GM19452 (cell line): ENCODE results near the gene MARS1.
"Not testable (repeated sequence)": the region's sequence is repeated elsewhere in the genome, so short reads cannot be mapped to it uniquely, and the experiment has no call there.

Experiments
- ATAC-seq: cut with Tn5 transposase; IDR thresholded peaks from one replicate; pipeline ENCODE4 v1.9.1; 2021; ENCODE audit not compliant: unreplicated experiment

The MARS1 gene

DNA sequence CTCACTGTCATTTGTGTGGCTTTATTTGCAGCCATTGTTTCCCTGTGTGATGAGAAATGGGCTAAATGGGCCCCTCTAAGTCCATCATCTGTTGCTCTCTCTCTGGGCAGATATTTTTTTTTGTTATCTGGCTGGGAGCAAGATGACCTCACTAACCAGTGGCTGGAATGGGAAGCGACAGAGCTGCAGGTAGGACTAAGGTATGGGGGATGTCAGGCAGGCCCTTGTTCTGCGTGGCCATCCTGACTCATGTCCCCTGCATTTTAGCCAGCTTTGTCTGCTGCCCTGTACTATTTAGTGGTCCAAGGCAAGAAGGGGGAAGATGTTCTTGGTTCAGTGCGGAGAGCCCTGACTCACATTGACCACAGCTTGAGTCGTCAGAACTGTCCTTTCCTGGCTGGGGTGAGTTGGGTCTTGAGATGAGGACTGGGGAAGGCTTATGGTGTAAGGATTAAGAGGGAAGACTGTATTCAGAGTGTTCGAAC is 1.3 kb downstream of the MARS1 start:
- no peak for ATAC-seq

DNA sequence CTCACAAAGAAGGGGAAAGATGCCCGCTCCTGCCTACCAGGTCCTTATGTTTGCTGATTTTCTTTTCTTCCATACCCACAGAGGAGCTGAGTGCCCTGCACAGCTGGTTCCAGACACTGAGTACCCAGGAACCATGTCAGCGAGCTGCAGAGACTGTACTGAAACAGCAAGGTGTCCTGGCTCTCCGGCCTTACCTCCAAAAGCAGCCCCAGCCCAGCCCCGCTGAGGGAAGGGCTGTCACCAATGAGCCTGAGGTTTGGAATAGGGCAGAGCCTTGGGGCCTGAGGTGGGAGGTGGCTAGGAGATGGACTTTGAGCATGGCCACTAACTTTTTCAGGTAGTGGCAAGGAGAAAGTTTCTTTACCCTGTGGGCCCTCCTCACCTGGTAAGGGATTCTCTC is 2.3 kb downstream of the MARS1 start:
- no peak for ATAC-seq

DNA sequence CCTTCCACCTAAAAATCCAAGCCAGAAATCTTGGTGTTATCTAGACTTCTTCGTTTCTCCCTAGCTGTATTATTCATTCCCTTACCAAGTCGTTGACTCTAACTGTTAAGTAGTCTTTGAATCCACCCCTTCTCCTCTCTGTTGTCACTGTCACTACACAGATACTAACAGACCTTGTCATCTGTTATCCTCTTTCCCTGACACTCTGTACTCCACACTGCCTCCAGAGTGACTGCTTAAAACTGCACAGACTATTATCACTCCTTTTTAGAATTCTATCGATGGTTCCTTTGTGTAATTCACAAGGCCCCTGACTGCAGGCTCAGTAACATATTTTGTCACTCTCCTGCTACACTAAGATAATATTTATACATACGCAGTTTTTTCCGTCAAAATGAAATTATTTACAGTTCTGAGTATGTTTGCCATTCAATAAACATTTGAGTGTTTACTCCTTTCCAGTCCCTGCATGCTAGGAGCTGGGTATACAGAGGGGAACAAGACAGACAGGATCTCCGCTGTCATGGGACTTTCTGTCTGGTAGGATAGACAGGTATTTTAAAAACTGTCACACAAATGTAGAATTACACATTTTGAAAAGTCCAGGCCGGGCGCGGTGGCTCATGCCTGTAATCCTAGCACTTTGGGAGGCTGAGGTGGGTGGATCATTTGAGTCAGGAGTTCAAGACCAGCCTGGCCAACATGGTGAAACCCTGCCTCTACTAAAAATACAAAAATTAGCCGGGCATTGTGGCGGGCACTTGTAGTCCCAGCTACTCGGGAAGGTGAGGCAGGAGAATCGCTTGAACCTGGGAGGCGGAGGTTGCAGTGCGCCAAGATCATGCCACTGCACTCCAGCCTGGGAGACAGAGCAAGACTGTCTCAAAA is 3.8 kb downstream of the MARS1 start:
- ATAC-seq = no peak

DNA sequence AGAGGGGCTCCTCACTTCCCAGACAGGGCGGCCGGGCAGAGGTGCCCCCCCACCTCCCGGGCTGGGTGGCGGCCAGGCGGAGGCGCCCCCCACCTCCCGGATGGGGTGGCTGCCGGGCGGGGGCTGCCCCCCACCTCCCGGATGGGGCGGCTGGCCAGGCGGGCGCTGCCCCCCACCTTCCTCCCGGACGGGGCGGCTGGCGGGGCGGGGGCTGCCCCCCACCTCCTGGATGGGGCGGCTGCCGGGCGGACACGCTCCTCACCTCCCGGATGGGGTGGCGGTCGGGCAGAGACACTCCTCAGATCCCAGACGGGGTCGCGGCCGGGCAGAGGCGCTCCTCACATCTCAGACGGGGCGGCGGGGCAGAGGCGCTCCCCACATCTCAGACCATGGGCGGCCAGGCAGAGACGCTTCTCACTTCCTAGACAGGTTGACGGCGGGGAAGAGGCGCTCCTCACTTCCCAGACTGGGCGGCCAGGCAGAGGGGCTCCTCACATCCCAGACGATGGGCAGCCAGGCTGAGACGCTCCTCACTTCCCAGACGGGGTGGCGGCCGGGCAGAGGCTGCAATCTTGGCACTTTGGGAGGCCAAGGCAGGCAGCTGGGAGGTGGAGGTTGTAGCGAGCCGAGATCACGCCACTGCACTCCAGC is 7.3 kb downstream of the MARS1 start:
- not testable (repeated sequence) for ATAC-seq

GRCh38 chr12:57496822-57497221 is 9.0 kb downstream of the MARS1 start:
- no peak for ATAC-seq

- ATAC-seq = no peak
Measured at GRCh38 chr12:57497223-57498131, 9.6 kb downstream of the MARS1 start.

DNA sequence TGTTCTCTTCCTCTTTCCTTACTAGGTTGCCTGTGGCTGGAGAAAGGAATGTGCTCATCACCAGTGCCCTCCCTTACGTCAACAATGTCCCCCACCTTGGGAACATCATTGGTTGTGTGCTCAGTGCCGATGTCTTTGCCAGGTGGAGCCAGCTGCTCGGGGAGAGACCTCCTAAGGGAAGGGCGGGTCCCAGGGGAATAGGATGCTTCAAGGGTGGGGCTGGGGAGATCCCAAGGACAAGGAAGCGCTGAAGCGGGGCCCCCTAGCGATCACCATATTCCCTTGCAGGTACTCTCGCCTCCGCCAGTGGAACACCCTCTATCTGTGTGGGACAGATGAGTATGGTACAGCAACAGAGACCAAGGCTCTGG is 10.2 kb downstream of the MARS1 start:
- no peak for ATAC-seq

GRCh38 chr12:57498571-57498970 is 10.7 kb downstream of the MARS1 start:
- ATAC-seq = no peak

- ATAC-seq = no peak
Measured at GRCh38 chr12:57500213-57500612, 12.3 kb downstream of the MARS1 start.

- not testable (repeated sequence) for ATAC-seq
Measured at GRCh38 chr12:57502311-57502969, 14.6 kb downstream of the MARS1 start.

DNA sequence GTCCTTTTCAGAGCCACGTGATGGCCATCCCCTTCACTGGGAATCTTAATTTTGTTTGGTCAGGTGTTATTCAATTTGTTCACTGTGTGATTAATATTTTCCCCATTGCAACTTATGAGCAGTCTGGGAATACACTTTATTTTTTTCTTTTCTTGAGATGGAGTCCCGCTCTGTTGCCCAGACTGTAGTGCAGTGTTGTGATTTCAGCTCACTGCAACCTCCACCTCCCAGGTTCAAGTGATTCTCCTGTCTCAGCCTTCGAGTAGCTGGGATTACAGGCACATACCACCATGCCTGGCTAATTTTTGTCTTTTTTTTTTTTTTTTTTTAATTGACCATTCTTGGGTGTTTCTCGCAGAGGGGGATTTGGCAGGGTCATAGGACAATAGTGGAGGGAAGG is 18.7 kb downstream of the MARS1 start:
- not testable (repeated sequence) for ATAC-seq

DNA sequence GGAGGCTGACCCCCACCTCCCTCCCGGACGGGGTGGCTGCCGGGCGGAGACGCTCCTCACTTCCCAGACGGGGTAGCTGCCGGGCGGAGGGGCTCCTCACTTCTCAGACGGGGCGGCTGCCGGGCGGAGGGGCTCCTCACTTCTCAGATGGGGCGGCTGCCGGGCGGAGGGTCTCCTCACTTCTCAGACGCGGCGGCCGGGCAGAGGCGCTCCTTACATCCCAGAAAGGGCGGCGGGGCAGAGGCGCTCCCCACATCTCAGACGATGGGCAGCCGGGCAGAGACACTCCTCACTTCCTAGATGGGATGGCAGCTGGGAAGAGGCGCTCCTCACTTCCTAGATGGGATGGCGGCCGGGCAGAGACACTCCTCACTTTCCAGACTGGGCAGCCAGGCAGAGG is 19.9 kb downstream of the MARS1 start:
- not testable (repeated sequence) for ATAC-seq

GRCh38 chr12:57511161-57511560 is 23.3 kb downstream of the MARS1 start:
- no peak for ATAC-seq

- ATAC-seq = no peak
Measured at GRCh38 chr12:57511588-57512325, 23.9 kb downstream of the MARS1 start.

GRCh38 chr12:57512665-57513064 is 24.8 kb downstream of the MARS1 start:
- no peak for ATAC-seq

DNA sequence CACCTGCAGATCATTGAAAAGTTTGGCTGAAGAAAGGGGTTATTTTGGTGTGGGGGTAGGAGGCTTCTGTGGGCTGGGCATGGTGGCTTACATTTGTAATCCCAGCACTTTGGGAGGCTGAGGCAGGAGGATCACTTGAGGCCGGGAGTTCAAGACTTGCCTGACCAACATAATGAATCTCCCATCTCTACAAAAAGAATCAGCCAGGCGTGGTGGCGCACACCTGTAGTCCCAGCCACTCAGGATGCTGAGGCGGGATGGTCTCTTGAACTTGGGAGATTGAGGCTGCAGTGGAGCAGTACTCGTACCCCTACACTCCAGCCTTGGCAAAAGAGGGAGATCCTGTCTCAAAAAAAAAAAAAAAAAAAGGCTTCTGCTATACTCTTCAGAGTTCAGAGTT is 25.4 kb downstream of the MARS1 start:
- no peak for ATAC-seq

- ATAC-seq = not testable (repeated sequence)
Measured at GRCh38 chr12:57513677-57514076, 25.8 kb downstream of the MARS1 start.

- not testable (repeated sequence) for ATAC-seq
Measured at GRCh38 chr12:57514246-57514645, 26.4 kb downstream of the MARS1 start.

- ATAC-seq = no peak
Measured at GRCh38 chr12:57514720-57515407, 27.0 kb downstream of the MARS1 start.
